ENCODE measurements around the gene PARP15. TPM values are rescaled to one million over a fixed set of nuclear protein-coding genes. Genes with fewer than 3 reads are reported as not detected.
"Not testable (repeated sequence)": the region's sequence is repeated elsewhere in the genome, so short reads cannot be mapped to it uniquely, and the experiment has no call there.

Gene PARP15
- polyA plus RNA-seq, 10 donors: 0.94 to 8.3 (median 3.6) TPM

DNA sequence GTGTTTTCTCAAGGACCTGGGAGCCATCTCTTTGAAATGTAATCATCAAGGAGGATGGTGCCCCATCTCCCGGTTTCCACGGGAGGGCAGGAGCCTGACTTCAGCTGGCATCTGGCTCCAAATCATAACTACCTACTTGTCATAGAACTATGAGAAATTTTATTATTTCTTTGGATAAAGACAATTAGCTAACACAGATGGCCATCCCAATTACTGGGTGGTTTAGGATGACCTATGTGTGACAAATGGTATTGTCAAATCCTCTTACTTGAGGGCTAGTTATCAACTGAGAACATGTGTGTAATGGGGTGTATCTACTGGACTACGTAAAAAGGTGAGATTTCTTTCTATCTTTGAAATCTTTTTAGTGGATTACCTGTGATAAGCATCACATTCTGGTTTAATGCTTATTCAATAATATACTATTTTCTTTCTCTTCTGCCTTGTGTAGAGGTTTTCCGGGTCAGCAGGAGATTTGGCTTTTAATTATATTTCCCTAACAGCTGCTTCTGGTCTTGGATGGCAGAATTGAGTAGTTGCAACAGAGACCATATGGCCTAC is 87.9 kb downstream of the PARP15 start:
- DNase-seq: no peak

DNA sequence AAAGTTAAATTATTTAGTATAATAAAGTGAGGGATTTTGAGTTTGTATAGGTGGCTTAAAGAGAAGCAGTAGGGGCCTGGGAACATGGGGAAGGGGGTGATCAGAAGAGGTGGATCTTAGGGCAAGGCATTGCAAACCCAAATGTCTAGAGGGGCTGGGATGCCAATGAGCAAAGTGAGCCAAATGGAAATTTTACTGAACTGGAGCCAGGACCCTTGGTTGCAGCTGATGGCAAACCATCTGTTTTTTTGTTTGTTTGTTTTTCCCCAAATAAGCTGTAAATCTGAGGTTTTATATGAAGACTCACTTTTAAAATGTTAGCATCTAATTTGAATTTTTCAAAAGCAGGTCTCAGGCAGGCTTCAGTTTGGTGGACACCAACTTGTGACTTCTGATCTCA is 88.4 kb downstream of the PARP15 start:
- no peak for DNase-seq

- no peak for DNase-seq
Observed at GRCh38 chr3:122668930-122669730, 91.7 kb downstream of the PARP15 start.

GRCh38 chr3:122671553-122671952 is 94.1 kb downstream of the PARP15 start:
- no peak for DNase-seq

DNA sequence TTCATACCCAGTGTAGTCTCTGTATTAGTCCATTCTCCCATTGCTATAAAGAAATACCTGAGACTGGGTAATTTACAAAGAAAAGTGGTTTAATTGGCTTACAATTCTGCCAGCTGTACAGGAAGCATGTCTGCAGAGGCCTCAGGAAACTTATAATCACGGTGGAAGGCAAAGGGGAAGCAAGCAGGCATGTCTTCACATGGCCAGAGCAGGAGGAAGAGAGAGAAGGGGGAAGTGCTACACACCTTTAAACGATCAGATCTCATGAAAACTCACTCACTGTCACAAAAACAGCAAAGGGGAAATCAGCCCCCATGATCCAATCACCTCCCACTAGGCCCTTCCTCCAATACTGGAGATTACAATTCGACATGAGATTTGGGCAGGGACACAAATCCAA is 96.9 kb downstream of the PARP15 start:
- DNase-seq: no peak

DNA sequence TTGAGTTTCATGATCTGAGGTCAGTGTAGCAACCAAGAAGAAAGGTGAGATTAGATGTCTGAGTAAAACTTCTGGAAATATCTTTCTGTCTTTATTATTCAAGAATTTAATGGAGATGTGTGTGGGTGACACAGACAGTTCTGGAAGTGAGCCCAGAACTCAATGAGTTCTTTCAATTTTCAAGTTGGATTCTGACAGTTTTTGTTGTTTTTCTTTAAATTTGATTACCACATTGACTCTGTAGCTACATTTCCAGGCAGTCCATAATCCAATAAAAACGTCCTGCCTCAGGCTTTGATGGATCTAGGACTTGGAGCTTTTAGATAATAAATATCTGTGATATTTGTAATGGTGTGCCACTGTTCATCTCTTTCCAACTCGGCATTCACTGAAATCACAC is 99.3 kb downstream of the PARP15 start:
- no peak for DNase-seq

DNA sequence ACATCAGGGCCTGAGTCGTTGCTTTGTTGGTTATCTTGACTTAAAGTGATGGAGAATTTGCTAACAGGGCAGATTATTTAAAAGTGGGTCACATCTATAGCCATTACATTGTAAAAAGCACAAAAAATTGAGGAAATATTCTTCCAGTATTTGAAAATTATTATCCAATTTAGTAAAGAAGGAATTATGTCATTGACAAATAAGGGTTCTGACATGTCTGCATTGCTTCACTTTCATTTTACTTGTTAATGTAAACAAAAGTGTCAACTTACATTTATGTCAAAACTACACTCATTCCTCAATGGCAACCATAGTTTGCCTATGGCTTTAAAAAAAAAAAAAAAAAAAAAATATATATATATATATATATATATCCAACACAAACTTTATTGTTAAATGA is 99.8 kb downstream of the PARP15 start:
- DNase-seq: no peak

DNA sequence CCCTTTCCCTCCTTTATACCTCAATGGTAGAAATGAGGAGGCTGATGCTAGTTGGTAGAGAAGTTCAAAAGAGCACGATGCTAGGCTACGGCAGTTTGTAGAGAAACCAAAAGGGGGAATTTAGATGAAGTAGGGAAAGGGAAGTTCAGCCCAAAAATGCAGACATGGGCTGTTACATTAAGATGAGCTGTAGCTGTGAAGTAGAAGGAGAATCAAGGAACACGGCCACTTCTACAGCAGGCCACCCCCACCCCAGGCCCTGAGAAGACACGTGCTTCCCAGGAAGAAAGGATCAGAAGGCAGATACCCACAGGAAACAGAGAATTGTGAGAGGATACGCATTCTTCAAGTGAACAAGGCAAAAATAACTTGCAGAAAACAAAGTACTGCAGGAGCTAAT is 101.1 kb downstream of the PARP15 start:
- DNase-seq: peak in 1 of 3 donors; percentile 18

DNA sequence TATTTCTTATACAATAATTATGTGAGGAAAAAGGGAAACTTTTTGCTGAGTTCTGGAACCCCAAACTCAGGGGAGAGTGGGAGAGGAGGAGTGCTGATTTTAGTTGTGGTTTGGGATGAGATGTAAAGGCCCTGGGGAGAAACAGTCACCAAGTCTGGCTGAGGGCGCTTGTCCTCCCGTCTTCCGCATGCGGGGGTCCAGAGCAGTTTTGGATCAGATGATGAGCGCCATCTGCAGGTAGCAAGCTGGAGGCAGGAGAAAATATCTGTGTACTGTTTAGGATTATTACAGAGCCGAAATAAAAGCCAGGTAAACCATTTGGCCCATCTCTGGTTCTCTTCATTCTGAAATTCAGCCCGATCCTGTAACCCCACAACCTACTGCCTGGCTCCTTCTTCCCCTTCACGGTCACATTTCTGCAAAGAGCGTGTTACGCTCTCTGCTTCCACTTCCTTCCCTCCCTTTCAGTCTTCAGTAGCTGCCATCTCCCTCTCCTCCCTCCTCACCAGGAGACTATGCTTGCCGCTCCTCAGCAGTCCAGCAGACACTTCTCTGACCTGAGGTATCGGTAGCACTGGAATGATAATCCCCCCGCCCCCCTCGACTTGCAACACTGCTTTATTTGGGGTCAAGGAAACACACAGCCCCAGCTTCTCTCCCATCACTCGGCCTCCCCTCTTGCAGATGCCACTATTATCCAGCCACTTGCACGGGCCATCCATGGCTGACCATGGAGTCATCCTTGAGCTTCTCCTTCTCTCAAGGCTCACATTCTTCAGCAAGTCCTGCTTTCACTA is 101.8 kb downstream of the PARP15 start:
- DNase-seq: peak; percentile 79 to 92 (median 86)

DNA sequence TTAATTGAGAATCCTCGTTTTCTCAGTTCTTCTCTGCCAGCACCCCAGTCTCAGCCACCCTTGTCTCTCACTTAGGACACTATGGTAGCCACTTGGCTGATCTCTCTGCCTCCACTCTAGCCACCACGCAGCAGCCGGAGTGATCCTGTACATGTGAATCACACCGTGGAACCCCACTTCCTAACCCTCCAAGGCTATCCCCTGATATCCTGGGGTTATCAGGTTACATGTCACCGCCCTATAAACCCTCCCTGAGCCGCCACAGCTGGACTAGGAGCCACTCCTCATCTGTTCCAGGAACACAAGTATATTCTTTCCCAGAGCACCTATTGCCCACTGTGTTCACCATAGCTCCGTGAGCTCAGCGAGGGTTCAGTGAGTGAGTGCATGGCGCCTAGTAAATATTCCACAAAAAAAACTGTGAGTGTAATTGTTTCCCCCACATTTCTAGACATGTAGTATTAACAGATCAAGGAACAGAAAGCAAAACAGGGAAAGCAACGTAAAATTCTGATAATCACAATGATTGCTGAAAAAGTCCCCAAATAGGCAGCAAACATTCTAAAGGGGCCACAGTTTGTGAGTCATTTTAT is 102.5 kb downstream of the PARP15 start:
- DNase-seq: peak in 1 of 3 donors; percentile 25

DNA sequence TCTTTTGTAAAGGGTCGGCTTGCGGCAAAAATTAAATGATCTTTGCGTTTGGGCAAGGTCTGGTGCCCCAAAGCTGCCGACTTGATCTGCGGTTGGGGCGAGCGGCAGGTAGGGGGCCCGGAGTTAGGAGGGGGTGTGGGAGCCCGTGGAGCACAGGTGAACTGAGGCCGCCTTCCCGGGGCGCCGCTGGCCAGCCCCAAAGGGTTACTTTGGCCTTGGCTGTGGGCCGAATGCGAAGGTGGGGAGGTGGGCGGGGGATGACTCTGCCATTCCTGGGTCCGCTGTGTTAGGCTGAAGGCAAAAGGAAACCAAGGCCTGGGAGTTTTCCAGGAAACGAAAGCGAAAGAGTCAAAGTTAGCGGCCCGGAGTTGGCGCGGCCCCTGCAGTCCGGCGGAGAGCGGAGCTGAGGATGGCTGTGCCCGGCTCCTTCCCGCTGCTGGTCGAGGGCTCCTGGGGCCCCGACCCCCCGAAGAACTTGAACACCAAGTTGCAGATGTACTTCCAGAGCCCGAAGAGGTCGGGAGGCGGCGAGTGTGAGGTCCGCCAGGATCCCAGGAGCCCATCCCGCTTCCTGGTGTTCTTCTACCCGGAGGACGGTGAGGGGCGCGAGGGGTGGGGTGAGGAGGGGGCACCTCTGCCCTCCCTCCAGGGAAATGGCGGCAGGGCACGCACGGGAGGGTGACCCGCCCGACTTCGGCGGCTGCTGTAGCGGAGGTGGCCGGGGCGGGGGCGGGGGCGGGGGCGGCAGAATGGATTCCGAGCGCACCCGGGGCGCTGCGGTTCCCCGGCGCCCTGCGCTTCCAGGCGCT is 103.2 kb downstream of the PARP15 start, which contains the start of gene PARP14:
TSS of gene PARP14 (plus strand) at position 365 of the 809 bp plus-strand sequence. CDS start at position 410, 45 bp downstream.
- peak; percentile 63 to 93 (median 84) for DNase-seq

GRCh38 chr3:122681284-122681973 is 104.0 kb downstream of the PARP15 start:
- peak in 2 of 3 donors; percentile 19 to 63 for DNase-seq

DNA sequence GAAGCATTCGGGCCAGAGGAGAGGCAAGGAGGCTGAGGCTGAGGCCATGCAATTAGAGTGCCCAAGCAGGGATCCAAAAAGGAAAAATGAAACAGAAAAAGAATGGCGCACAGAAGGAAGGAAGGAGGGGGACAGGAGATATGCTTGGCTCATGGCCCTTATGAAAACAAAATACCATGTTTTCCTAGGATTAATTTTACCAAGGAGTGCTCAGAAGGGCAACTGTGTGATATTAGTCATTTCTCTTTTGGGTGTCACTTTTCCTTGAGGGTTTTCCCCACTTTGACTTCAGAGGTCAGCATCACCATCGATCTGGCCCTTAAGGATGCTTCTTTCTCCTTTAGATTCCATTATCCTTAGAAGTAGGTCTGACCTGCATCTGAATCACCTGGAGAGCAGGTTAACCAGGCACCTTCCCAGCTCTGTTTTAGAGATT is 104.5 kb downstream of the PARP15 start:
- DNase-seq: no peak

DNA sequence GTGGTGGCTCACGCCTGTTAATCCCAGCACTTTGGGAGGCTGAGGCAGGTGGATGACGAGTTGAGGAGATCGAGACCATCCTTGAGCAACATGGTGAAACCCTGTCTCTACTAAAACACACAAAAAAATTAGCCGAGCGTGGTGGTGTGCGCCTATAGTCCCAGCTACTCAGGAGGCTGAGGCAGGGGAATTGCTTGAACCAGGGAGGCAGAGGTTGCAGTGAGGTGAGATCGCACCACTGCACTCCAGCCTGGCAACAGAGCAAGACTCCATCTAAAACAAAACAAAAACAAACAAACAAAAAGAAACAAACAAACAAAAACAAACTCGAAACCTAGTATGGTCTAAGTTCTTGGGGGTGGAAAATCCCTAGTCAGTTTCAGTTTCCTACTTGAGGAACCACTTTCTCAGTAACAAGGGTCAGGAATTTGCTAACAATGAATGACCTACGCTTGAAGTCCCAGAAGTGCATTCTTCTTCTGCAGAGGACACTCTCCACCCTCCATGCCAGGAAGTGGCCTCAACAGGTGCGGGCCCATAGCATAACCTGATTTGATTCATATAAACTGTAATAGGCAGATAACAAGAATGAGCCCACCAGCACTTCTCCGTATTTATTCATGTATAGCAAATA is 105.4 kb downstream of the PARP15 start:
- not testable (repeated sequence) for DNase-seq

DNA sequence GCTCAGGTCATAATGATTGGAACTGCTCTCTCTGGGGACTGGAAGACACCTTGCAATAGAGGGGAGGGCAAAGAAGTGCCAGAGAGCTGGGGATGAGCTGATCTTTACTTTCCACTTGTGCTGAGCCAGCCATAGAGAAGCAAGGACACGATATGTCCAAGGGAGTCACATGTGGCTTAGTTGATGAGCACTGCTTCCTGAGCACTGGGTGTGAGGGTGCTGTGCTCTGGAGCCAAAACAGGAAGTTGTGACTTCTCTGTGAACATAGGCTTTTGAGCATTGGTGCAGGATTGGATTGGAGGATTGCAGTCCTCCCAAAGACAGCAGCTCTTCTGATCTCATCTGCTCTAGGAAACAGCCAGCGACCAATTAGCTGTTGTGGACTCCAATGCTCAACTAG is 109.8 kb downstream of the PARP15 start:
- no peak for DNase-seq

Other genes starting within 250 kb of the PARP15 start
- 10 to 100 TPM; 24.4 to 39.2 (median 32.5) TPM for gene MIX23, start 194.4 kb upstream of the PARP15 start, polyA plus RNA-seq (ENCODE audit: insufficient read length in 10 of 10)
- gene FAM162A, start 193.5 kb upstream of the PARP15 start, polyA plus RNA-seq (ENCODE audit: insufficient read length in 10 of 10): 10 to 100 TPM; 31.1 to 45.3 (median 36.7) TPM
- 1 to 10 TPM; 4.5 to 6.5 (median 5.6) TPM for gene WDR5B, start 161.6 kb upstream of the PARP15 start, polyA plus RNA-seq (ENCODE audit: insufficient read length in 10 of 10)
- 10 to 100 TPM; 33.9 to 60.5 (median 41.8) TPM for gene KPNA1, start 62.7 kb upstream of the PARP15 start, polyA plus RNA-seq (ENCODE audit: insufficient read length in 10 of 10)
- 10 to 100 TPM in 9 of 10 donors, 1 to 10 TPM in 1; 8.9 to 19.2 (median 15.1) TPM for gene PARP9, start 13.3 kb upstream of the PARP15 start, polyA plus RNA-seq (ENCODE audit: insufficient read length in 10 of 10)
- 10 to 100 TPM in 2 of 10 donors, 1 to 10 TPM in 8; 6.0 to 10.7 (median 8.4) TPM for gene DTX3L, start 13.3 kb upstream of the PARP15 start, polyA plus RNA-seq (ENCODE audit: insufficient read length in 10 of 10)
- 10 to 100 TPM in 4 of 10 donors, 1 to 10 TPM in 6; 7.0 to 14.1 (median 9.5) TPM for gene PARP14, start 103.2 kb downstream of the PARP15 start, polyA plus RNA-seq (ENCODE audit: insufficient read length in 10 of 10)
- 1 to 10 TPM; 4.2 to 9.5 (median 6.5) TPM for gene HSPBAP1, start 216.2 kb downstream of the PARP15 start, polyA plus RNA-seq (ENCODE audit: insufficient read length in 10 of 10)
- 1 to 10 TPM; 4.1 to 7.1 (median 5.3) TPM for gene SLC49A4, start 217.4 kb downstream of the PARP15 start, polyA plus RNA-seq (ENCODE audit: insufficient read length in 10 of 10)

Measured in muscle of back (tissue), 11 donors.